CD14-positive monocyte (primary cell): ENCODE results near the gene ATP5IF1. TPM values are rescaled to one million over a fixed set of nuclear protein-coding genes. Genes with fewer than 3 reads are reported as not detected.

ENCODE experiments used
- DNase-seq, 3 donors: peaks; one replicate each; pipeline ENCODE4 v3.0.0-alpha.2; 2011 to 2022
- H2AFZ ChIP-seq: 2 replicates; pipeline ENCODE4 v1.6.0; 2012; ENCODE audit warnings: mild to moderate bottlenecking, low read depth, low read length, inconsistent platforms; ENCODE audit not compliant: insufficient read depth, poor library complexity, severe bottlenecking
- H3K27ac ChIP-seq, 2 donors: 1 replicate in 1 of 2; 2 replicates in 1 of 2; pipeline ENCODE4 v1.5.1; 2012 to 2013; ENCODE audit warnings: low read length in 2 of 2, control low read depth in 1 of 2, inconsistent platforms in 1 of 2, low read depth in 1 of 2, mild to moderate bottlenecking in 1 of 2
- H3K27me3 ChIP-seq, 2 donors: one replicate each; pipeline versions ENCODE4 v1.6.0 to v1.6.1; 2011 to 2013; ENCODE audit warnings: low read length in 2 of 2; ENCODE audit not compliant: control insufficient read depth in 2 of 2, insufficient read depth in 2 of 2
- H3K36me3 ChIP-seq, 2 donors: replicated peaks in 1 of 2; 1 replicate in 1 of 2; 2 replicates in 1 of 2; pipeline versions ENCODE4 v1.5.1 to v1.6.1; 2012 to 2013; ENCODE audit warnings: low read length in 2 of 2, control low read depth in 1 of 2, inconsistent platforms in 1 of 2, mild to moderate bottlenecking in 1 of 2; ENCODE audit not compliant: insufficient read depth in 2 of 2, control insufficient read depth in 1 of 2
- H3K4me1 ChIP-seq, 2 donors: 1 replicate in 1 of 2; 2 replicates in 1 of 2; pipeline versions ENCODE4 v1.5.1 to v1.6.1; 2012 to 2013; ENCODE audit warnings: low read length in 2 of 2, control low read depth in 1 of 2, inconsistent platforms in 1 of 2, mild to moderate bottlenecking in 1 of 2, moderate library complexity in 1 of 2; ENCODE audit not compliant: insufficient read depth in 2 of 2, control insufficient read depth in 1 of 2
- H3K4me2 ChIP-seq: replicated peaks from 2 replicates; pipeline ENCODE3; 2012; ENCODE audit warnings: low read length, moderate library complexity, mild to moderate bottlenecking; ENCODE audit not compliant: poor library complexity, severe bottlenecking; ENCODE audit errors: extremely low read depth
- H3K4me3 ChIP-seq, 3 experiments: fragments of 200-600 bp in 1 of 3; sonication (generic) in 1 of 3; replicated peaks in 1 of 3; 1 replicate in 2 of 3; 2 replicates in 1 of 3; pipeline ENCODE4 v1.5.1; 2011 to 2013; ENCODE audit warnings: low read length in 3 of 3, mild to moderate bottlenecking in 3 of 3, control low read depth in 2 of 3, low read depth in 2 of 3, inconsistent platforms in 1 of 3, moderate library complexity in 1 of 3
- H3K79me2 ChIP-seq: 2 replicates; pipeline ENCODE4 v1.6.0; 2012; ENCODE audit warnings: mild to moderate bottlenecking, control low read depth, inconsistent platforms, low read length, moderate library complexity; ENCODE audit not compliant: insufficient read depth
- H3K9ac ChIP-seq: 2 replicates; pipeline ENCODE4 v1.6.0; 2017; ENCODE audit warnings: low read length, mild to moderate bottlenecking; ENCODE audit not compliant: insufficient read depth, poor library complexity, severe bottlenecking
- H3K9me3 ChIP-seq, 2 donors: replicated peaks in 1 of 2; 1 replicate in 1 of 2; 2 replicates in 1 of 2; pipeline versions ENCODE4 v1.5.1 to v1.6.1; 2012 to 2013; ENCODE audit warnings: low read length in 2 of 2, control low read depth in 1 of 2; ENCODE audit not compliant: control insufficient read depth in 1 of 2, insufficient read depth in 1 of 2
- H4K20me1 ChIP-seq: 2 replicates; pipeline ENCODE4 v1.6.0; 2012; ENCODE audit warnings: mild to moderate bottlenecking, low read length, control low read depth, moderate library complexity; ENCODE audit not compliant: insufficient read depth
- H3K27ac Mint-ChIP-seq, 7 donors: one replicate each; pipeline ENCODE4 v1.8.0; 2020; ENCODE audit warnings: mild to moderate bottlenecking in 7 of 7, mixed read lengths in 7 of 7, moderate library complexity in 6 of 7, inconsistent platforms in 2 of 7
- H3K27me3 Mint-ChIP-seq, 3 donors: one replicate each; pipeline ENCODE4 v1.8.0; 2021 to 2022; ENCODE audit warnings: low read depth in 3 of 3, mild to moderate bottlenecking in 3 of 3, mixed read lengths in 3 of 3, moderate library complexity in 3 of 3, inconsistent platforms in 1 of 3
- H3K36me3 Mint-ChIP-seq, 2 donors: one replicate each; pipeline ENCODE4 v1.8.0; 2020; ENCODE audit warnings: mixed read lengths in 2 of 2, inconsistent platforms in 1 of 2, mild to moderate bottlenecking in 1 of 2
- H3K4me1 Mint-ChIP-seq: one replicate; pipeline ENCODE4 v1.8.0; 2020; ENCODE audit warnings: mild to moderate bottlenecking, mixed read lengths
- H3K4me3 Mint-ChIP-seq, 2 donors: one replicate each; pipeline ENCODE4 v1.8.0; 2020; ENCODE audit warnings: mild to moderate bottlenecking in 2 of 2, mixed read lengths in 2 of 2, moderate library complexity in 1 of 2
- H3K9me3 Mint-ChIP-seq, 7 donors: one replicate each; pipeline ENCODE4 v1.8.0; 2020 to 2022; ENCODE audit warnings: mixed read lengths in 7 of 7, mild to moderate bottlenecking in 6 of 7, moderate library complexity in 6 of 7, inconsistent platforms in 2 of 7
- WGBS: methylation state at CpG from one replicate; pipeline ENCODE4 v1.1.5; 2013; ENCODE audit warnings: missing lambda C conversion rate; ENCODE audit not compliant: insufficient coverage; 5-methylcytosine and 5-hydroxymethylcytosine counted together
- intact Hi-C, 2 donors: fragments of 100-400 bp; cut with micrococcal nuclease; formaldehyde crosslinking; loops; one replicate each; pipeline versions ENCODE4 v1.15.0 to v1.15.1; 2023
- polyA plus RNA-seq, 3 donors: library from polyadenylated mRNA; depleted of rRNA in 1 of 3; unstranded in 2 of 3; stranded (reverse) in 1 of 3; fragments of 300-500 nt in 2 of 3; fragments of >200 nt in 1 of 3; fragmentation: Illumina TruSeq in 2 of 3; gene quantifications; 1 replicate in 2 of 3; 2 replicates in 1 of 3; pipeline ENCODE4 v1.2.3, GENCODE V29; 2012 to 2021
- TF ChIP-seq, protein P1 (sequence below): fragments of 200-600 bp; IDR thresholded peaks from one replicate; pipeline ENCODE4 v1.8.0; 2022; ENCODE audit warnings: antibody characterized with exemption, mild to moderate bottlenecking

Gene ATP5IF1
- polyA plus RNA-seq, 3 donors, result 118 to 339 (median 296) TPM

DNA sequence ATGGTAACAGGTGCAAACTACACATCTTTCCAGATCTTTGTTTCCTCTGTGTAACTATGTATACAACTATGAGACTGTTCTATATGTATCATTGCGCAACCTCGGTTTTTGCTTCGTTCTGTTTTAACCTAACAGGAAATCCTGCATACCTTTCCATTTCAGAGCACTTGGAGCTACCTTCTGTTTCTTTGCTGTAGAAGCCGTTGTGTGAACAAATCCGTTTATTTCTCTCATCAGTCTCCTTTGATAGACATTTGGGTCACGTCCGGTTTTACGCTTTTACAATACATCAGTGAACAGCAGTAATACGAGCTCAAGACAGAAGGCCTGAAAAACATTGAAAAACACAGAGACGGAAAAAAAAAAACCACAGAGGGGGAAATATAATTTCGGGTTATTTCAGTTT lies 10.5 kb downstream of the ATP5IF1 start:
- Histone ChIP-seq H3K36me3 (no peaks in the 10 kb centered on the region), H2AFZ (peak overlapping the region; percentile 82), H3K27me3 (no peaks in the 10 kb centered on the region), H3K27ac (peak overlapping the region; percentile 75 to 89), H3K79me2 (no peaks in the 10 kb centered on the region), H3K4me3 (peak overlapping the region; percentile 89 to 96 (median 93)), H3K9me3 (no peaks in the 10 kb centered on the region), H3K9ac (peak overlapping the region; percentile 78), H3K4me2 (peak overlapping the region; percentile 96), H4K20me1 (no peaks in the 10 kb centered on the region), H3K4me1 (peaks cover 67 to 70% of the 10 kb centered on the region in 2 donors)
- WGBS, result 0% methylated on average over 5 of the region's 11 CpGs
- intact Hi-C loops, result loop anchor here in 1 of 2 donors (2.0 to 5.0 kb wide), 2 partner anchors 14 to 81 kb away; partner anchors contain the start of gene MED18
- Mint-ChIP-seq H3K36me3 (peaks cover 0 to 4% of the 10 kb centered on the region in 2 donors), H3K9me3 (no peaks in the 10 kb centered on the region), H3K27me3 (peaks cover 0 to 2% (median 0%) of the 10 kb centered on the region in 3 donors), H3K4me1 (peaks cover 67% of the 10 kb centered on the region), H3K27ac (peak overlapping the region; percentile 90 to 99 (median 97)), H3K4me3 (peak overlapping the region; percentile 94 to 98)
- peak in 2 of 3 donors; percentile 46 to 68 for DNase-seq
- TF ChIP-seq, protein P1, sequence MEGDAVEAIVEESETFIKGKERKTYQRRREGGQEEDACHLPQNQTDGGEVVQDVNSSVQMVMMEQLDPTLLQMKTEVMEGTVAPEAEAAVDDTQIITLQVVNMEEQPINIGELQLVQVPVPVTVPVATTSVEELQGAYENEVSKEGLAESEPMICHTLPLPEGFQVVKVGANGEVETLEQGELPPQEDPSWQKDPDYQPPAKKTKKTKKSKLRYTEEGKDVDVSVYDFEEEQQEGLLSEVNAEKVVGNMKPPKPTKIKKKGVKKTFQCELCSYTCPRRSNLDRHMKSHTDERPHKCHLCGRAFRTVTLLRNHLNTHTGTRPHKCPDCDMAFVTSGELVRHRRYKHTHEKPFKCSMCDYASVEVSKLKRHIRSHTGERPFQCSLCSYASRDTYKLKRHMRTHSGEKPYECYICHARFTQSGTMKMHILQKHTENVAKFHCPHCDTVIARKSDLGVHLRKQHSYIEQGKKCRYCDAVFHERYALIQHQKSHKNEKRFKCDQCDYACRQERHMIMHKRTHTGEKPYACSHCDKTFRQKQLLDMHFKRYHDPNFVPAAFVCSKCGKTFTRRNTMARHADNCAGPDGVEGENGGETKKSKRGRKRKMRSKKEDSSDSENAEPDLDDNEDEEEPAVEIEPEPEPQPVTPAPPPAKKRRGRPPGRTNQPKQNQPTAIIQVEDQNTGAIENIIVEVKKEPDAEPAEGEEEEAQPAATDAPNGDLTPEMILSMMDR, result no peak

DNA sequence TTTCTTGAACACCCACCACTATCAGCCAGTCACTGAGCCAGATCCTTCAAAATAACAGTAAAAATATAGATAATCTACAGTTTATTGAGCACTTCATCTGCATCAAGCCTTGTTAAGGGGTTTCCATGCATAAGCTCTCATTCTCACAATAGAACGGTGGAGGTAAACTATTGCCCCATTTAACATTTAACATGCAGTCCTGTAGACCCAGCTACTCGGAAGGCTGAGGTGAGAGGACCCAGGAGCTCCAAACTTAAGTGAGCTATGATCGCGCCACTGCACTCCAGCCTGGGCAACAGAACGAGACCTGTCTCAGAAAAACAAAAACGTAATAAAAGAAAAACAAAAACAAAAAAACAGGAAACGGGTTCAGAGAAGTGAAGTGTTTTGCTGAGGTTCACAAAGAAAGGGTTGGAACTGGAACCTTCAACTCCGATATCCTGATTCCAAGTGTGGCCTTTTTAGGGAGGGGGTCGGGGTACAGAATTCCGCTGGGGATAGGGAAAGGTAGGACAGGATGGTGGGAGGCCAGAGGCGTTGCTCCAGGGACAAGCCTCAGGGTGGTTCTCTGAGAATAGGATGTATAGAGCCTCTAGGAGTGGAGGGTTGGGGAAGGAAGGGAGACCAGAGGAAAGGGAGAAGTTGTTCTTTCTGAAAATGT lies 11.8 kb downstream of the ATP5IF1 start:
- peaks cover 68% of the 10 kb centered on the region for H3K4me1 Mint-ChIP-seq
- Histone ChIP-seq H2AFZ (peak overlapping the region; percentile 76), H3K4me2 (peak overlapping the region; percentile 96), H3K9me3 (no peaks in the 10 kb centered on the region), H3K27ac (peak overlapping the region; percentile 75 to 89), H3K4me1 (peaks cover 70 to 71% of the 10 kb centered on the region in 2 donors), H3K4me3 (peak overlapping the region; percentile 2 to 96 (median 27)), H3K36me3 (no peaks in the 10 kb centered on the region), H3K9ac (peak overlapping the region; percentile 16), H3K27me3 (no peaks in the 10 kb centered on the region), H4K20me1 (no peaks in the 10 kb centered on the region), H3K79me2 (no peaks in the 10 kb centered on the region)
- no peak for DNase-seq
- H3K27ac Mint-ChIP-seq, result peak overlapping the region; percentile 94 to 99 (median 96)
- H3K27me3 Mint-ChIP-seq, result no peaks in the 10 kb centered on the region
- H3K36me3 Mint-ChIP-seq, result peaks cover 0 to 4% of the 10 kb centered on the region in 2 donors
- TF ChIP-seq, protein P1, result no peak
- H3K4me3 Mint-ChIP-seq, result peak overlapping the region; percentile 61 to 82
- 72% methylated on average over 4 of the region's 11 CpGs for WGBS
- intact Hi-C loops, result loop anchor here (2.0 to 5.0 kb wide), 3 partner anchors 13 to 81 kb away; partner anchors contain the start of gene MED18 (in 2 of the 2)
- no peaks in the 10 kb centered on the region for H3K9me3 Mint-ChIP-seq
